Measurements from ENCODE around the gene CORIN.

The CORIN gene

DNA sequence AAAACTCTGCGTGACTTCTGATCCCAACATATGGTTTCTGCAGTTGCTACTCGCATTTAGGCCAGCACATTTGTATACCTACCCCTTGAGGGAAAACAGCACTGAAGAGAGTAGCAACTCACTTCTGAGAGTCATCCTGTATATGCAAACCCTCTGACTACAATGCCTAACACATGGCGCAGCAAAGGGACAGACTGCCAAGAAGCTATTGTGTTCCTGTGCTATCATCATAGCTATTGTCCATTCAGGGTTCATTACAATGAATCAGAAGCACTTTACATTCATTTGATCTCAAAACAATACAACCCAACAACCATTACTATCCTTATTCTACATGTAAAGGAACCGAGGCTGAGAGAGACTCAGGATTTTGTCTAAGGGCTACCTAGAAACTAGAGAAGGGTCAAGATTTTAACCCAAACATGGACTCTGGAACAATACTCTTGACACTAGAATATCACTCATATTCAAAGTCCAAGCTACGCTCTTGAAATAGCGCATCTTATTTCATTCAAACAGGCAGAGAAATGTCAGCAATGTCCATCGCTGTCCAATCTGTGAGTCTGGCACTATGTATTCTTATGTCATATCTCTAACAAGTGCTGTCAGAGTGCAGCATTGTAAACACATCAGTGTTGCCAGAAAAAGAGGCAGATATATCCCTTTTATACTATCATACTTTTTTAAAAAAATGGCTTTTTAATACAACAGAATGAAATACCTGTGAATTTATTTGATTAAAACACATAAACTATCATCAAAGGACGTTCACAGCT is 173.6 kb downstream of the CORIN start:
- no peak overlapping the region for H3K4me3 ChIP-seq (ENCODE audit: low read depth, low read length)
- TF ChIP-seq, protein P1, sequence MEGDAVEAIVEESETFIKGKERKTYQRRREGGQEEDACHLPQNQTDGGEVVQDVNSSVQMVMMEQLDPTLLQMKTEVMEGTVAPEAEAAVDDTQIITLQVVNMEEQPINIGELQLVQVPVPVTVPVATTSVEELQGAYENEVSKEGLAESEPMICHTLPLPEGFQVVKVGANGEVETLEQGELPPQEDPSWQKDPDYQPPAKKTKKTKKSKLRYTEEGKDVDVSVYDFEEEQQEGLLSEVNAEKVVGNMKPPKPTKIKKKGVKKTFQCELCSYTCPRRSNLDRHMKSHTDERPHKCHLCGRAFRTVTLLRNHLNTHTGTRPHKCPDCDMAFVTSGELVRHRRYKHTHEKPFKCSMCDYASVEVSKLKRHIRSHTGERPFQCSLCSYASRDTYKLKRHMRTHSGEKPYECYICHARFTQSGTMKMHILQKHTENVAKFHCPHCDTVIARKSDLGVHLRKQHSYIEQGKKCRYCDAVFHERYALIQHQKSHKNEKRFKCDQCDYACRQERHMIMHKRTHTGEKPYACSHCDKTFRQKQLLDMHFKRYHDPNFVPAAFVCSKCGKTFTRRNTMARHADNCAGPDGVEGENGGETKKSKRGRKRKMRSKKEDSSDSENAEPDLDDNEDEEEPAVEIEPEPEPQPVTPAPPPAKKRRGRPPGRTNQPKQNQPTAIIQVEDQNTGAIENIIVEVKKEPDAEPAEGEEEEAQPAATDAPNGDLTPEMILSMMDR (IDR thresholded peaks at IDR 0.05; ENCODE audit: insufficient read depth, low read length, missing control alignments), result no peak
- ChIA-PET CTCF (interaction anchor here (1.0 to 1.5 kb wide), 4 partner anchors 9 to 180 kb away, joined by 3 to 5 read pairs (median 4); no protein-coding TSS in a partner anchor), POLR2A (no interaction called here)
- DNase-seq (ENCODE audit: low read depth, low spot score), result no peak

DNA sequence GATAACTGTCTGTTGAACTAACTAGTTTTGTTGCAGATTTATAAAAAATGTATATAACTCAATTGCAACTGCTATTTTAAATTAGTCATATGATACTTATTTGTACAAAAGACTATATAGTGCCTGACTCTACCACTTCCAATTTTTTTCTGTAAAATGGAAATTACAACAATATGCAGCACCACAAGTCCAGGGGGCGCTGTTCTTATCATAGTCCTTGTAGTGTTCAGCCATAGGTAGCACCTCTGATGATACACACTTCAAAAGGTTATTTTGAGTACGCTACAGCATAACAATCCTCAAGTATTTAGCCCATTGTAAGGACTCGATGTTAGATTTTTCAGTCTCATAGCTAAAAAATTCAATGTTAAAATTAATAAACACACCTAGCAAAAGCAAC is 174.9 kb downstream of the CORIN start:
- no peak for DNase-seq (ENCODE audit: low read depth, low spot score)
- H3K4me3 ChIP-seq (ENCODE audit: low read depth, low read length), result no peak overlapping the region
- POLR2A ChIA-PET, result no interaction called here
- CTCF ChIA-PET, result interaction anchor here (0.9 to 1.6 kb wide), 6 partner anchors 12 to 181 kb away, joined by 3 to 6 read pairs (median 4); no protein-coding TSS in a partner anchor
- TF ChIP-seq, protein P1 (IDR thresholded peaks at IDR 0.05; ENCODE audit: insufficient read depth, low read length, missing control alignments), result no peak

DNA sequence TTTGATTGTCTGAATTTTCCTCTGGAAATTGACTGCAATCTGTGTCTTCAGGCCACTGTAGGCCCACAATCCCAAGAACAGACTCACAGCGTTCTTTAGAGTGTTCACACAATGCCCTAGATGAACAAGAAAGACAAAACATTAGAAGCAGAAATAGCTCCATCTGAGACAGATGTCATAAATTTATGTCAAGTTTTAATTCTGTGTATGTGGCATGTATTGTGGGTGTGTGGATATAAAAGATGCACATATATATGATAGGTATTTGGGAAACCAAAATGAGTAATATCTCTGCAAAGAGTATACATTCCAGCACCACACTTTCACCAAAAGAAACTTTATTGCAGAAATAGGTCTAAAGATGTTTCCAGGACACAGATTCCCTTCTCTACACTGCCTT is 176.1 kb downstream of the CORIN start:
- TF ChIP-seq, protein P1 (IDR thresholded peaks at IDR 0.05; ENCODE audit: insufficient read depth, low read length, missing control alignments), result no peak
- no peak for DNase-seq (ENCODE audit: low read depth, low spot score)
- H3K4me3 ChIP-seq (ENCODE audit: low read depth, low read length), result no peak overlapping the region
- ChIA-PET POLR2A (no interaction called here), CTCF (interaction anchor here (0.9 to 3.9 kb wide), 6 partner anchors 8 to 178 kb away, joined by 3 to 18 read pairs (median 4); no protein-coding TSS in a partner anchor)

DNA sequence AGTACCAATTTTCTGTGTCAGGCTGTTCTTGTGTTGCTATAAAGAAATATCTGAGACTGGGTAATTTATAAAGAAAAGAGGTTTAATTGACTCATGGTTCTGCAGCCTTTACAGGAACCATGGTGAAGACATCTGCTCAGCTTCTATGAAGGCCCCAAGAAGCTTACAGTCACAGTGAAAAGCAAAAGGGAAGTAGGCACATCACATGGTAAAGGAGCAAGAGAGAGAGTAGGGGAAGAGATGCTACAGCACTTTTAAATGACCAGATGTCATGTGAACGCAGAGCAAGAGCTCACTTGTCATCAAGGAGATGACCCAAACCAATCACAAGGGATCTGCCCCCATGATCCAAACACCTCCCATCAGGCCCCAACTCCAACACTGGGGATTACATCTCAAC is 178.5 kb downstream of the CORIN start:
- TF ChIP-seq, protein P1 (IDR thresholded peaks at IDR 0.05; ENCODE audit: insufficient read depth, low read length, missing control alignments), result no peak
- POLR2A ChIA-PET, result no interaction called here
- CTCF ChIA-PET, result interaction anchor here (1.3 to 3.9 kb wide), 4 partner anchors 8 to 177 kb away, joined by 3 to 18 read pairs (median 6); no protein-coding TSS in a partner anchor
- H3K4me3 ChIP-seq (ENCODE audit: low read depth, low read length), result no peak overlapping the region
- DNase-seq (ENCODE audit: low read depth, low spot score), result no peak

DNA sequence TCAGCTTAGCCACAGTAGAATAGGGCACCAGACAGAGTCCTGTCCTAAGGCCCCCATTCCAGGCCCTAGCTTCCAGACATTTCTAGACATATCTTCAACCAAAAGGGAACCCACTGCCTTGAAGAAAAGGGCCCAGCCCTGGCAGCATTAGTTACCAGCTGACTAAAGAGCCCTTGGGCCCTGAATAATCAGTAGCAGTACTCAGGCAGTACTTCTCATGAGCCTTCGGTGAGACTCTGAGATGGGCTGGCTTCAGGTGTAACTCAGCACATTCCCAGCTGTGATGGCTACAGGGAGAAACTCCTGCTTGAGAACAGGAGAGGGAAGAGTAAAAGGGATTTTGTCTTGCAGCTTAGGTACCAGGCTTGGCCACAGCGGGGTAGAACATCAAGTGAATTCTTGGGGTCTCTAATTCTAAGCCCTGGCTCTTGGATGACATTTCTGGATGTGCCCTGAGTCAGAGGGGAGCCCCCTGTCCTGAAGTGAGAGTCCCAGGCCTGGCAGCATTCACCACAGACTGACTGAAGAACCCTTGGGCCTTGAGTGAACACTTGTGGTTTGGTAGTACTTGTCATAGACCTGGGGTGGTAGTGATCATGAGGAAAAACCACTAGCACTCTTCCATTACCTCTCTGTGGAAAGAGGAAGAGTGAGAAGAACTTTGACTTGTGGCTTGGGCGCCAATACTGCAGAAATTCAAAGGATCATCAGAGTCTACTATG is 182.7 kb downstream of the CORIN start:
- TF ChIP-seq, protein P1 (IDR thresholded peaks at IDR 0.05; ENCODE audit: insufficient read depth, low read length, missing control alignments), result no peak
- POLR2A ChIA-PET, result no interaction called here
- CTCF ChIA-PET, result interaction anchor here (0.6 to 2.7 kb wide), 2 partner anchors 10 to 14 kb away, joined by 3 to 11 read pairs; no protein-coding TSS in a partner anchor

DNA sequence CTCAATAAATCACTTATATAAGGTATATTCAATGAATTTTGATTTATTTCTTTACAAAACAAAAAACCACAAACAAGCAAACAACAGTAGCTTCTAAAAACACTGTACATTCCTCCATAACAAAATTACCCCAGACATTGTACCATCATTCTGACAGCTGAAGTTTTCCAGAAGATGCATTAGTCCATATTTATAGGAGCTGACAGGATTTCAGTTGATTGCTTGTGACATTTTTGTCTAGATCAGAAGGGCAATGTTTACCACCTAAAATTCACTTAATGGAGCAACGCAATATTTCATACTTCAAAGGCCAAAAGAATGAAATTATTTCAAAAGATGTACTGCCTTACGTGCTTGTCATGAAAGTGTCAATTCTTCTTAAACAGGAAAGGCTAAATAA is 185.8 kb downstream of the CORIN start:
- TF ChIP-seq, protein P1 (IDR thresholded peaks at IDR 0.05; ENCODE audit: insufficient read depth, low read length, missing control alignments), result no peak
- ChIA-PET CTCF (interaction anchor here (1.6 to 3.3 kb wide), 2 partner anchors 17 to 187 kb away, joined by 3 to 18 read pairs; no protein-coding TSS in a partner anchor), POLR2A (no interaction called here)
- no peak for DNase-seq (ENCODE audit: low read depth, low spot score)
- no peak overlapping the region for H3K4me3 ChIP-seq (ENCODE audit: low read depth, low read length)

More for the DNA sequence above, 182.7 kb downstream of the CORIN start:
- DNase-seq (ENCODE audit: low read depth, low spot score), result no peak
- no peak overlapping the region for H3K4me3 ChIP-seq (ENCODE audit: low read depth, low read length)

All from AG04449 (cell line).